Mononuclear cell (primary cell): ENCODE data around the gene RIMBP2. TPM values are rescaled to one million over a fixed set of nuclear protein-coding genes. Genes with fewer than 3 reads are reported as not detected.

ENCODE experiments used
- H3K27me3 ChIP-seq: 2 replicates; pipeline ENCODE4 v1.6.0; 2011; ENCODE audit warnings: low read length, control low read depth; ENCODE audit not compliant: insufficient read depth
- H3K4me1 ChIP-seq: 2 replicates; pipeline ENCODE4 v1.5.1; 2011; ENCODE audit warnings: mild to moderate bottlenecking, low read length, control low read depth; ENCODE audit not compliant: insufficient read depth
- H3K4me3 ChIP-seq: 2 replicates; pipeline ENCODE4 v1.5.1; 2011; ENCODE audit warnings: mild to moderate bottlenecking, low read length, moderate library complexity
- H3K9me3 ChIP-seq: 2 replicates; pipeline ENCODE4 v1.5.1; 2011; ENCODE audit warnings: low read depth, mild to moderate bottlenecking, control low read depth, low read length
- total RNA-seq: library from RNA; depleted of rRNA; stranded (reverse); fragments of >200 nt; gene quantifications from one replicate; pipeline ENCODE4 v1.2.3, GENCODE V29; 2012

Gene RIMBP2
- total RNA-seq, 1 donor = not detected

DNA sequence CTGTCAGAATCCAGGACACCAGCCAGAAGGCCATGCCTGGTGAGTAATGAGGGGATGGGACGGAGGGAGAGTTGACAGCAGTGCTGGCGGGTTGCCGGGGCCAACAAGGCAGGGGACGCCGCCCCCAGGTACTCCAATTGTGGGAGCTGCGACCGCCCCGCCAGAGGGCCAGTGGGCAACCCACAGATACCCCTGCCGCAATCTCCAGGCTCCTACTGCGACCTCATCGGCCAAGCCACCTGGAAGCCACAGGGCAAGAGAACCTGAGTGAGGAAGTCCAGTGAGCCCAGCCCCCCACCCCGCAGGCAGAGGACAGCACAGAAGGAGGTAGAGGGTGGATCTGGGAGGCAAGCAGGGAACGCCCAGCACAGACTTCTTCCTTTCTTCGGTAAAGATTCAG, 103.0 kb downstream of the RIMBP2 start:
- Histone ChIP-seq H3K9me3 (no peaks in the 10 kb centered on the region), H3K4me1 (no peaks in the 10 kb centered on the region), H3K27me3 (no peaks in the 10 kb centered on the region), H3K4me3 (no peak overlapping the region)

DNA sequence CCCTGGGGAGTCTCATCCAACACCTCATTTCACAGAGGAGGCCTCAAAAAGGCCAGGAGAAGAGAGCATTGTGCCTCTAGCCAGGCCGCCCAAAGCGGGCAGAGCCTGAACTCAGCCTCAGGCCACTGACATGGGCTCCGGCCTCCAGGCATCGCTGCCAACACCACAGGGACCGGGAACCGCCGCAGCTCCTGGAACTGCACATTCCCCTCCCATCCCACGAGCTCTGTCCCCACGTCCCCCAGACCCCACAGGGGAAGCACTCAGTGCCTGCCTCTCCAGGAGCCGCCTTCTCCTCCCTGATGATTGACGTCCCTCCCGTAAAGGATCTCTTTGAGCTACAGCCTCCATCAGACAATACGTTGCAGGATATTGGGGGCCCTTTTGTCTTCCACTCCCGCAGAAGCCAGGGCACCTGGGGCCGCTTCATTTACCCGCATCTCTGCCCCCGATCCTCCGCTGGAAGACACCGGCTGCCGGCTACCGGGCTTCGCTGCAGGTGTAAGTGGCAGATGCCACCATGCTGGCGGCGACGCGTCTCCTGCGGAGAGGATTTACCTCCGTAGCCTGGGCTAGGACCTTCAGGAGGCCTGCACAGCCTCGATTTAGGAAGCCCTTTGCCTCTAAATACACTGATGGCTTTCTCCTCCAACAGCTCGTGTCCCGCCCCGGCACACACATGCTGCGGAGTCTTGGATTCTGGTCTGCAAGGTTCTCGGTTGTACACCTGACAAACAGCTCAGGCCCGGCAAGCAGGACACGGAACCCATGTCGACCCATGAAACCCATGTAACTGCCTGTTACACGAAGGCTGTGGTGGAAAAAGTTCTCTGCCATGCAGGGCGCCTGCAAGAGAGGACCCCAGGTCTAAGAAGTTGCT, 104.8 kb downstream of the RIMBP2 start:
- Histone ChIP-seq H3K9me3 (no peaks in the 10 kb centered on the region), H3K27me3 (no peaks in the 10 kb centered on the region), H3K4me1 (no peaks in the 10 kb centered on the region), H3K4me3 (no peak overlapping the region)

- Histone ChIP-seq H3K9me3 (no peaks in the 10 kb centered on the region), H3K4me3 (no peak overlapping the region), H3K27me3 (no peaks in the 10 kb centered on the region), H3K4me1 (no peaks in the 10 kb centered on the region)
Measured at GRCh38 chr12:130609966-130610365, 106.1 kb downstream of the RIMBP2 start.

- H3K9me3 ChIP-seq = no peaks in the 10 kb centered on the region
- no peaks in the 10 kb centered on the region for H3K27me3 ChIP-seq
- no peaks in the 10 kb centered on the region for H3K4me1 ChIP-seq
- H3K4me3 ChIP-seq = no peak overlapping the region
Measured at GRCh38 chr12:130608831-130609230, 107.3 kb downstream of the RIMBP2 start.

- H3K4me1 ChIP-seq = no peaks in the 10 kb centered on the region
- H3K4me3 ChIP-seq = no peak overlapping the region
- H3K27me3 ChIP-seq = no peaks in the 10 kb centered on the region
- no peaks in the 10 kb centered on the region for H3K9me3 ChIP-seq
Measured at GRCh38 chr12:130608132-130608531, 108.0 kb downstream of the RIMBP2 start.

DNA sequence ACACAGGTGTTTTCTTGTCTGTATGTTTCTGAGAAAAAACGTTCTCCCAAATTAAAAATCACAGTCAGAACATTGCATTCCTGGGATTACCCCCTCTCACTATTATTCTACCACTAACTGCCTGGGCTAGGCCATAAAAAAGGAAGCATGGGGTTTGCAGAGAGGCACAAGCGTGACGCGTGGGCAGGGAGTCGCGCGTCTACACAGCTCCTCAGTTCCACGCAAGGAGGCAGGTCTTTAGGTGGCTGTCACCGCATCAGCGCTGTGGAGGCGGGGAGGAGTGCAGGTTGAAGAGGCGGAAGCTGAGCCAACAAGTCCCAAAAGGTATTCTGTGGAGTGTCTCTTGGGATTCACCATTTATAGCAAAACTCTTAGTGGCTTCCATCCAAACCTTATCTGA, 109.9 kb downstream of the RIMBP2 start:
- H3K4me3 ChIP-seq = no peak overlapping the region

GRCh38 chr12:130603396-130603965, 112.6 kb downstream of the RIMBP2 start:
- no peaks in the 10 kb centered on the region for H3K4me1 ChIP-seq
- H3K4me3 ChIP-seq = no peak overlapping the region
- no peaks in the 10 kb centered on the region for H3K9me3 ChIP-seq
- H3K27me3 ChIP-seq = no peaks in the 10 kb centered on the region

More for the DNA sequence above, 109.9 kb downstream of the RIMBP2 start:
- Histone ChIP-seq H3K9me3 (no peaks in the 10 kb centered on the region), H3K4me1 (no peaks in the 10 kb centered on the region), H3K27me3 (no peaks in the 10 kb centered on the region)

DNA sequence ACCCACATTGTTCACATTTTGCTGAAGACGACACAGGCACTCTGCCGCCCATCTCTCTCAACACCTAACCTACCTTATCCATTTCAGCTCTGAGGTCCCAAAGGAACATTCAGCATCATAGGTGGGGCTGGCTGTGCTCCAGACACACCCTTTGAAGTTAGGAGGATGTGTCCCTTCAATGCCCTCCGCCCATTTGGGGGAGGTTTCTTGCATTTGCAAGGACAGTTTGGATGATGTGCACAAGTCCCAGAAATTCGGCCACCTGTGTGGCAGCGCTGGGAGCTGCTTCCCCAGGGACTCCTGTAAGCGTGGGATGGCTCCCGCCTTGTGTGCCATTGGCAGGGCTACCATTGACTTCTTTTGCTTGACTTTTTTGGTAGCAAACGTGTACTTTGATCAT, 113.8 kb downstream of the RIMBP2 start:
- H3K27me3 ChIP-seq = no peaks in the 10 kb centered on the region
- no peaks in the 10 kb centered on the region for H3K4me1 ChIP-seq
- no peak overlapping the region for H3K4me3 ChIP-seq
- H3K9me3 ChIP-seq = no peaks in the 10 kb centered on the region

- H3K4me3 ChIP-seq = no peak overlapping the region
Measured at GRCh38 chr12:130601327-130601726, 114.8 kb downstream of the RIMBP2 start.

GRCh38 chr12:130596241-130596640, 119.9 kb downstream of the RIMBP2 start:
- Histone ChIP-seq H3K9me3 (no peaks in the 10 kb centered on the region), H3K4me1 (no peaks in the 10 kb centered on the region), H3K4me3 (no peak overlapping the region), H3K27me3 (no peaks in the 10 kb centered on the region)

More at GRCh38 chr12:130601327-130601726, 114.8 kb downstream of the RIMBP2 start:
- no peaks in the 10 kb centered on the region for H3K27me3 ChIP-seq
- no peaks in the 10 kb centered on the region for H3K4me1 ChIP-seq
- no peaks in the 10 kb centered on the region for H3K9me3 ChIP-seq

DNA sequence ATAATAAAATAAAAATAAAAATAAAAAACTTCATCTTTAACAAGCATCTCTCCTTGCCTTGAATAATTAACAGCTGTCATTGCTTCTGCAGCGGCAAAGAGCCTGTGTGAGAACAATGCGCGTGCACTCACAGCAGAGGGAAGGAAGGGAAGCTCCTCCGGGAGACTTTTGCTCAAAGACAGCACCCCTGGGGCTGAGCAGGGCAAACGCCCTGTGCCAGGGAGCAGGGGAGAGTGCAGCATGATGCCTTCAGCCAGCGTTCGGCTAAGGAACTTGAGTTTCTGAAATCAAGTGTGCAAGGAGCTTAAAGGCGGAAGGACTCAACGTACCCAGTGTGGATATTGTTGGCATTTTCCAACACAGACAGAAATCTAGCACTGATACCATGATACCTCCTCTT, 120.5 kb downstream of the RIMBP2 start:
- Histone ChIP-seq H3K4me3 (no peak overlapping the region), H3K9me3 (no peaks in the 10 kb centered on the region), H3K4me1 (no peaks in the 10 kb centered on the region), H3K27me3 (no peaks in the 10 kb centered on the region)

DNA sequence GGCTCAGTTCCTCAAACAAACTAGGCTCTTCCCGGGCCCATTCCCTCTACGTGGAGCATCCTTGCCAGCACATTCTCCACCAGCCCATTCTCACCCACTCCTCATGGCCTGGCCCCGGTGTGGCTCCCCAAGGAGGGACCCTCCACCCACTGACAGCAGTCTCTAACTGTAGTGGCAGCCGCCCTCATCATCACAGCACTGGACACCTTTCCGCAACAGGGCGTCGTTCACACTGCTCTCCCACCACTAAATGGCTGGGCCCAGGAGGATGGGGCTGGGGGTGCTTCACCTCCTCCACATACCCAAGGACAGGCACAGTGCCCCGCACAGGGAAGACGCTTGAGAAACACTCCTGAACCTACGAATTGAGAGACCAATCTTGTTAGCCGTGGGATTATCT, 123.0 kb downstream of the RIMBP2 start:
- H3K27me3 ChIP-seq = no peaks in the 10 kb centered on the region
- H3K9me3 ChIP-seq = no peaks in the 10 kb centered on the region
- no peak overlapping the region for H3K4me3 ChIP-seq
- no peaks in the 10 kb centered on the region for H3K4me1 ChIP-seq

GRCh38 chr12:130592641-130593040, 123.5 kb downstream of the RIMBP2 start:
- H3K9me3 ChIP-seq = no peaks in the 10 kb centered on the region
- H3K4me1 ChIP-seq = no peaks in the 10 kb centered on the region
- no peak overlapping the region for H3K4me3 ChIP-seq
- H3K27me3 ChIP-seq = no peaks in the 10 kb centered on the region

DNA sequence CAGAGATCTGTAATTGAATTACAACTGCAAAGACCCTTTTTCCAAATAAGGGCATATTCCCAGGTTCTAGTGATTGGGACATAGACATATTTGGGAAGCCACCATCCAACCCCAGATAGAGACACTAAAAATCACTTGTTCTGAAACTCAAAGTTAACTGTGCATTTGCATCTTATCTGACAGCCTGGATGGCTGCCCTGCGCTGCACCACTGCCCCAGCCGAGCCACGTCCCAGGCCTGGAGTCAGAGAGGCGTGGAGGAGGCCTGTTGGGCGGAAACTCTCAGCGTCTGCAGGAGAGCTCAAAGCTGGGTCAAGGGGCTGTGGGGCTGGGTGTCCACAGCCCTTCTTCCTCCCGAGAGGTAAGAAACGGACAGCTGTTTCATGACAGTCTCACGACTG, 124.4 kb downstream of the RIMBP2 start:
- Histone ChIP-seq H3K9me3 (no peaks in the 10 kb centered on the region), H3K4me3 (no peak overlapping the region), H3K27me3 (no peaks in the 10 kb centered on the region), H3K4me1 (no peaks in the 10 kb centered on the region)

DNA sequence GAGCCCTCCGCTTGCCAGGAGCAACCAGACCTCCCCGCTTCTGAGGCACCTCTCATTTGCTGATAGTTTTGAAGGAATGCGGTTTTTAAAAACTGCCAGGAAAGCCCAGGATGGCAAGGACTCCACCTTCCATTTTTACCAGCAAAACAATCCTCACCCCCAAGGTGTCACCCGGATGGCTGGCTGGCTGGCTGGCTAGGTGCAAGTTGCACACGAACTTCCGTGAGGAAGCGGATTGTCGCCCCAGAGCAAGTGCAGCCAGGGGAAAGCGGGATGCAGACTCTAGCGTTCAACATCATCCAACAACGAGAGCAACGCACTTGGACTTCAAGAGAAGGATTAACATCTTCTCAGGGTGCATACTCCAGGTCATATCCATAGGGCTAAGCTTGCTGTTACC, 125.4 kb downstream of the RIMBP2 start:
- Histone ChIP-seq H3K4me3 (no peak overlapping the region), H3K4me1 (no peaks in the 10 kb centered on the region), H3K9me3 (no peaks in the 10 kb centered on the region), H3K27me3 (no peaks in the 10 kb centered on the region)
